RPMI7951 (cell line): ENCODE measurements around the gene NFATC2. TPM values are rescaled to one million over a fixed set of nuclear protein-coding genes. Genes with fewer than 3 reads are reported as not detected.
A peak's percentile ranks its signal among the peaks of the same experiment; 100 is the strongest.
"Not testable (repeated sequence)": the region's sequence is repeated elsewhere in the genome, so short reads cannot be mapped to it uniquely, and the experiment has no call there.

Experiments used
- DNase-seq: peaks from one replicate; pipeline ENCODE4 v3.0.0-alpha.2; 2012; ENCODE audit warnings: low read depth
- total RNA-seq: library from RNA; depleted of rRNA; stranded (reverse); fragments of >200 nt; shearing (Covaris generic); gene quantifications from 2 replicates; pipeline ENCODE4 v1.2.3, GENCODE V29; 2014

The NFATC2 gene
- total RNA-seq, 1 experiment from 2014 or later = 3.4 TPM

DNA sequence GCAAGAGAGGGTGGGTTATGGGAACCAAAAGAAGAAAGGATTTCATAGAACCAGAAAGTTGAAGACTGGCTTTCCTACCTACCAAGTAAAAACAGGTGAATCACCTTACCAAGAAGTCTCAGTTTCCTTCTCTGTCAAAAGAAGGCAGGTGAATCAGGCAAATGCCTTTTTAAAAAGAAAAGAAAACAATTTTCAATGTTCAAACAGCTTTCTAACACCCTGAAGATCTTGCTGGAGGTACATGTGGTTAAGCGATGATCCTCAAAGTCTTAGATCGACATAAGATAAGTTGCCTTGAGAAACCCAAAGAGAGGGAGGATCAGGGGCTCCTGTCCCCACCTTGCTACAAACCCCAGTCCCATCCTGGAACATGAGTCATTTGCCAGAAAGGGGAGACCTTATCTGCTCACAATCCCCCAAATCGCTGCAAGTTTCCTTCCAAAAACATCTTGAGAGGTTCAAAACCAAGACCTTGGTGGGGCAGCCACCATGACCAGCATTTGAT is 71.6 kb downstream of the NFATC2 start:
- no peak for DNase-seq

DNA sequence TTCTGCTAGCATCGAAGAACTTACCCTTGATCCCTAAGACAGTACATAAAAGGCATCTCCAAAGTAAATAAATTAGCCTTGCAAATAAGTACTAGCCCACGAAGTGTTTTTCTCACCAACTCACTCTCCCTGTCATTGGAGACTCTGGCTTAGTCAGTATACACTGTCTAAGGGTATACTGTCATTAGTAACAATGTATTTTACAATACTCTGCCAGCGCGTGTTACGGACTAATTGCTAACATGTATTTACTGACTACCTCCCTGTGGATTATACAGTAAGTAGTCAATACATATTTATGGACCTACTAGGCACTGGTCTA is 72.1 kb downstream of the NFATC2 start:
- no peak for DNase-seq

DNA sequence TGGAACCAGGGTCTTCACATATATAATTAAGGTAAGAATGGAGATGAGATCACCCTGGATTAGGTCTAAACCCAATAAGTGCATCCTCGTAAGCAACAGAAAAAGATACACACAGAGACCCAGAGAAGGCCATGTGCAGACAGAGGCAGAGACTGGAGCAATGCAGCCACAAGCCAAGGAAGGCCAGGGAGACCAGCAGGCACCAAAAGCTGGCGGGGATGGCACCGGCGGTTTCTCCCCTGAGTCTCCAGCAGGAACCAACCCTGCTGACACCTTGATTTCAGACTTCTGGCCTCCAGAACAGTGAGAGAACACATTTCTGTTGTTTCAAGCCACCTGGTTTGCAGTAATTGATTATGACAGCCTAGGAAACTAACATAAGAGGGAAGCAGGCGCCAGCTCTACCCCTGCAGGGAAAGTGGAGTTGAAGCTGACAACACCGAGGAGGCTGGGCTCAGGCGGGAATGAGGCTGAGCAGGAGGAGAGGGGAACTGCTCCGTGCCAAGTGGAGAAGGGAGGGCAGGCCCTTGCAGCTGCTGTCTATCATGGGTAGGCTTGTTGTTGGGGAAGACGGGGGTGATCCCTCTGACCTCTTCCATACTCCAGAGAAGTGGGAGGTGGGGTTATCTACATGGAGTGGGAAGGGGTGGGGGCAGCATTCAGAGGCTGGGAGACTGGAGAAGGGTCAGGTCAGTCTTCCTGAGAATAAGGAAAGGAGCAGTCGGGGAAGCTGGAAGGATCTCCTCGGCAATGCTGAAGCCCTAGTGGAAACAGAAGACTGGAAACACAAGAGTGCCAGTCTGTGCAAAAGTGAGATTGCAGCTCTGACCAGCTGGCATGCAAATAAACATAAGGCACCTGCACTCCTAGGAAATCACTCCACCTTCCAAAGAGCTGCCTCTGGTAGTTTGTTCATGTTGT is 72.7 kb downstream of the NFATC2 start:
- no peak for DNase-seq

DNA sequence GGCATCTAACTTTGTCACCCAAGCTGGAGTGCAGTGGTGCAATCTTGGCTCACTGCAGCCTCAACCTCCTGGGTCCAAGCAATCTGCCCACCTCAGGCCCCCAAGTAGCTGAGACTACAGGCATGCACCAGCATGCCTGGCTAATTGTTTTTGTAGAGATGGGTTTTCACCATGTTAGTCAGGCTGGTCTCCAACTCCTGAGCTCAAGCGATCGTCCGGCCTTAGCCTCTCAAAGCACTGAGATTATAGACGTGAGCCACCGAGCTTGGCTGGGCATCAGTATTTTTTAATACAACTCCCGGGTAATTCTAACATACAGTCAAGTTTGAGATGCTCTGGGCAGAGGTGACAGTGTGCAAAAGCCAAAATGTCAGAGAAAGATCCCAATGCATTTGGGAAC is 73.5 kb downstream of the NFATC2 start:
- DNase-seq = no peak

DNA sequence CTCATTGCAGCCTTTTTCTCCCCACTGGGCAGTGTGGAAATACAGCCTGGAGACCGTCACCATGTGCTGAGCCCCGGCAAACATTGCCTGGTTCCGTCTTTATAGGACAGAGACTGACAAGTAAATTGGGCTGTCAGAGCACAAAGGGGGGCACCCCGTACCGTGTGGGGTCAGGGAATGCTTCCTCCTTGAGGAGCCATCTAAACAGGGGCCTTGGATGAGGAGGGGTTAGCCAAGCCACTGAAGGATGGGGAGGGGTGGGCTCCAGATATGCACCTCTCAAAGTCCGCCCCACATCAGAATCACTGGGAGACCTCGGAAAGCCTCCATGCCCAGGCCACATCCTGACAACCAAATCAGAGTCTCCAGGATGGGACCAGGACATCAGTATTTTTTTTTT is 73.9 kb downstream of the NFATC2 start:
- no peak for DNase-seq

DNA sequence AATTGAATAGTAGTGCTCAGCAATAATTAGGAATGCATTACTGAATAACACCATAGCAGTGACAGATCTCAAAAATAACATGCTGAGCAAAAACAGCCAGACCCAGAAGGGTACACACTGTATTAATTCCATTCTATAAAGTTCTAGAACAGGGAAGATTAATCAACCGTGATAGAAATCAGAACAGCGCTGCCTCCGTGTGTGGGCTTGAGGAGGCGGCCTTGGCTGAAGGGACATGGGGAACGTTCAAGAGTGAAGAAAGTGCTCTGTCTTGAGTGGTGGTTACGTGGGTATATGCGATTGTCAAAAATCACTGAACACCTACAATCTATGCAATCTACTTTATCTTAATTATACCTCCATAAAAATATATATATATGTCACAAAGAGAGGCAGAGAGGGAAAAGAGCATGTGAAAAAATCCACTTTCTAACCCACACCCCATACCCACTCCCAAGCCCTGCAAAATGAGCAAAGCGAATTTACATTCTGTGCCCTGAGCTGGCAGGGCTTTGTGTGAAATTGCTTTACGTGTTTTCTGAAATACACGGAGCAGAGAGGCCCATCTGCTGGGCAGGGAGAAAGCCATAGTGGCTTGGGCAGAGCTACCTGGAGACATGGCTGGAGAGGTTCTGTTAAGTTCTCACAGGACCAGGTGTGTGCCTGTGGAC is 74.4 kb downstream of the NFATC2 start:
- DNase-seq = no peak

DNA sequence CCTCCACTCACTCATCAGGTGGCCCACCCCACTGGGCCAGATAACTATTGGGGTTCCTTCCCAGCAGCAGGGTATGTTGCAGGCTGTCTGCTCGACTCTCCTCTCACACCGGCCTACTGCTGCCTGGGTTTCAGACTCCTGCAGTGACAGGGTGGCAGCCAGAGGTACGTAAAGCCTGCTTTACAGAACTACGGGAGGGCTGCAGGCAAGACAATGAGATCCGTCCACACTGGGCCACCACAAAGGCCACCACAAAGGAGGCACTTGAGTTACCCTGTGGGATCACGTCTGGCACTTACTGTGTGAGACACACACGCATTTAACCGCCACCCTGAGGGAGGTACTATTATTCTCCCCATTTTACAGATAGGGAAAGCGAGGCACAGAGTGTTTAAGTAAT is 78.5 kb downstream of the NFATC2 start:
- DNase-seq = no peak

DNA sequence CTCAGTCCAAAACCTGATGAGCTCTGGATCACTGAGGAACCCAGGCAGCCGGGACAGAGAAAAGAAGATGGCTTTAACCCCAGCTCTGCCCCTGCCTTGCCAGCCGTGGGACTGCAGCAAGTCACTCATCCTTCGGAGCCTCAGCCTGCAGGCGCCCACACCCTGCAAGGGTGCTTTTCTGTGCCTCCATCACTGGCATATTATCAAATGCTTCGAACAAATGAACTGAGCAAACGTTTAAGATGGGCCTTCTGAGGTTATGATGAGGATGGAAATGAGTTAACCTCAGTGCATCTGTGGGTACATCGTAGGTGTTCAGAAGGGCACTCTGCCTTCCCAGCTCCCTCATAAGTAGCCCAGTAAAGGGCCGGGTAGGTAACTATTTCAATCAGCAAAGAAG is 79.0 kb downstream of the NFATC2 start:
- no peak for DNase-seq

DNA sequence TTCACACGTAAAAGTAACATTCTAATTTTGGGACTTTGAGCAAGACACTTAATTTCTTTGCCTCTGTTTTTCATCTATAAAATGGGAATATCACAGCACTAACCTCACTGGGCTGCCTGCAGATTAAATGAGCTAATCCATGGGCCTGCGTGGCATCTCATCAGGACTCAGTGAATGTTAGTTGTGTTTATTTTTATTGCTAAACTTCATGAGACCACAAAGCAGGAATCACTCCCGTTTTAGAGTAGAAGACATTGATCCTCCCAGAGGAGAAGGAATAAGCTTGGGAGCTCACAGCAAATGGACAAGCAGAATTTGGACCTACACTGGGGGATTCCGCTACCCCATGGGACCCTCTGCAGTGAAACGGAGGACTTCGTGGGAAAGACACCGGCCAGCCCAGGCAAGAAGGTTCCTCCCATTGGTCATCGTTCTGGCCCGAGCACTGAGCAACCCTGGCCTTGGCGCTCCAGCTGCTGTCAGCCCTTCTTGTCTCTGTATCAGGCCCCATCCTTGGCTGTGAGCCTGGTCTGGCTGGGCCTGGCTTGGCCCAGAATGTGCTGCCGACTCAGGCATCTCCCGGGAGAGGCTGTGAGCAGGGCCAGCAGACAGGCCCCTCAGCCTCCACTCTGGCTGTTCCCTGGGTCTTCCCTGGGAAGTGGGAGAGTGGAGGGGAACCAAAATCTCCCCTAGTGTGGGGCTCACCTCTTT is 79.8 kb downstream of the NFATC2 start:
- peak; percentile 52 for DNase-seq

DNA sequence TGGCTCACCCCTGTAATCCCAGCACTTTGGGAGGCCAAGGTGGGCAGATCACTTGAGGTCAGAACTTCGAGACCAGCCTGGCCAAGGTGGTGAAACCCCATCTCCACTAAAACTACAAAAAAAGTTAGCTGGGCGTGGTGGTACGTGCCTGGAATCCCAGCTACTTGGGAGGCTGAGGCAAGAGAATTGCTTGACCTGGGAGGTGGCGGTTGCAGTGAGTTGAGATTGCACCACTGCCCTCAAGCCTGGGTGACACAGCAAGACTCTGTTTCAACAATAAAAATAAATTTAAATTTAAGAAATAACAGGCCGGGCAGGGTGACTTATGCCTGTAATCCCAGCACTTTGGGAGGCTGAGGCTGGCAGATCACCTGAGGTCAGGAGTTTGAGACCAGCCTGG is 80.7 kb downstream of the NFATC2 start:
- DNase-seq = not testable (repeated sequence)

DNA sequence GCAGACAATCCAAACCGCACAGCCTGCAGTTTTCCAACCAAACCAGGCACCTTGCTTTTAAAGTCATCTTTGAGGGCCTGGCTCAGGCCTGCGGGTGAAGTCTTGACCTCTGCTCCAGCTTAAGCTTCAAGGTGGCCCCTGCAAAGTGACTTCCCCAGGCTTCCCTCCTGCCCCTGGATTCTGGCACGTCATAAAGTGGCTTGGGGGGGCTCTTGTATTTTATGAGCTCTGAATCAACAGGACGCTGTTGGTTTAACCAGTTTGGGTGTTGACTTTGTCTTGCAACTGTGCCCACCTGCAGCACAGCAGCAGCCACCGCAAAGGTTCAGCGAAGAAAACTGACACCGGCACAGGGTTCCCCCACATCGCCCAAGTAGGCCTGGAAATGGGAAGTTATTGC is 81.2 kb downstream of the NFATC2 start:
- DNase-seq = no peak

DNA sequence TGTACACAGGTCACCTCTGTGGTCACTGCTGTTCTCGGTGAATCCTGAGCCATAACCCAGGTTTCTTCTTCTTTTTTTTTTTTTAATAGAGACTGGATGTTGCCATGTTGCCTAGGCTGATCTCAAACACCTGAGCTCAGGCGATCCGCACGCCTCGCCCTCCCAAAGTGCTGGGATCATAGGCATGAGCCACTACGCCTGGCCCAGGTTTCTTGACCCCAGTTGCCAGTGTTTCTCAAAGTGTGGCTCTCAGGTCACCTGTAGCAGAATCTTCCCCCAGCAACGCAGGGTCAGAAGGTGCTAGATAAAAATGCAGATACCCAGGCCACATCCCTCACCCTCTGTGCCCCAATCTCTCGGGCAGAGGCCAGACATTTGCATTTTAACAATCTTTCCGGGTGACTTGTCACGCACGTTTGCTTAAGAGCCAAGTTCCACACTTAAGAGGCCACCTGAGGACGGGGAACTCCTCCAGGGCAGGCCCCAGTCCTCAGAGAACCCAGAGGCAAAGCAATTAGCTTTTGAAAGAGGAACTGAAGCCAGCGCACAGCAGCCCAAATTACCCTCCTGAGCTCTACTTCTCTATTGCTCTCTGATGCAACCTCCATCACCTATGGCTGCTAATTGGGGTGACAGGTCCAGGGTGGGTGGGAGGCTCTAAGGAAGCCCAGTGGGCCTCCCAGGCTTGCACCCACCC is 81.8 kb downstream of the NFATC2 start:
- DNase-seq = no peak

DNA sequence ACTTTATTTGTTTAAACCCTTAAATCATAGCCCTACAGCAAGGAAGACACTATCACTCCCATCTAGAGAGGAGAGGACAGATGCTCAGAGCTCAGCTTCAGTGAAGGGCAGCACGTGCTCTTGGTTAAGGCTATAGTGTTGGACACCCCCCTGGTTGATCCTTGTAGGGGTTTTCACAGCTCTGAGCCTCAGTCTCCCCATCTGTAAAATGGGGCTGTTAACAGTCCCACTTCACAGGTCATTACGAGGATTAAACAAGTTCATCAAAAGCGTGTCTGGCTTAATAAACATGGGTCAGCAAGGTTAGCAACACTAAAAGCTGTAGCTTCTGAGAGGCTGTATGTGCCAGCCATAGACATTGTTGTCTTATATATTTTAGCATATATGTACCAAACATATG is 82.4 kb downstream of the NFATC2 start:
- no peak for DNase-seq

DNA sequence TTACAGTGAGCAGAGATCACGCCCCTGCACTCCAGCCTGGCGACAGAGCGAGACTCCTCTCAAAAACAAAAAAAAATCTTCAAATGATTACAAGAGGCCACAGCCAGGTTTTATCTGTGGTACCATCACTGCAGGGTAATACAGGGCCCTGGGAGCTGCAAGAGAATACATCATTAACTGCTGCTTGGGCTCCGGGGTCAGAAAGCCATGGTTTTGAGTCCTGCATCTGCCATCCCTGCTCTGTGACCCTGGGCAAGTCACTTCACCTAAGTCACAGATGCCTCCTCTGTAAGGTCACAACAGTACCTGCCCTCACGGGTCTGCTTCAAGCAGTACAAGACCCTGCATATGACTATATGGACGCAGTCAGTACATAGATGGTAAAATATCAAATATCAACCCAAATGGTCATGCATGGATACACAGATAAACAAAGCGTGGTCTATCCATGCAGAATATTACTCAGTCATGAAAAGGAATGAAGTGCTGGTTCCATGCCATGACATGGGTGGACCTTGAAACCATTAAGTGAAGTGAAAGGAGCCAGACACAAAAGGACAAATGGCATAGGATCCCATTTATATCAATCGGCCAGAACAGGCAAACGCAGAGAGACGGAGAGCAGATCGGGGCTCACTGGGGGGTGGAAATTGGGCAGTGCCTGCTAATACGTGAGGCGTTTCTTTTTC is 83.6 kb downstream of the NFATC2 start:
- DNase-seq = no peak

DNA sequence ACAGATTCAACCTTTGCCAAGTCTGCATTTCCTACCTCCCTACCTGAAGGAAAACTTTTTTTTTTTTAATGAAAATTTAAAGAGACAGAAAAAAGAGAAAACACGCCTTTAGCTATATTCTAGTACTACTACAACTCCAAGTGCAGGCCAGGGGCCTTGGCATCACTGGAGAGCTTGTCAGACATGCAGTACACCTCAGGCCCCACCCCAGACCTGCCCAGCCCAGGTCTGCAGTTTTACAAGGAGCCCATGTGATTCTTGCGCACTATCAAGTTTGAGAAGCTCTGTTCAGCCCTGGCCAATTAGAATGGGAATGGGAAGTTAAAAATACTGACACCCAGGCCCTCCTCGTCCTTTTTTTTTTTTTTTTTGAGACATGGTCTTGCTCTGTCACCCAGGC is 85.0 kb downstream of the NFATC2 start:
- no peak for DNase-seq

DNA sequence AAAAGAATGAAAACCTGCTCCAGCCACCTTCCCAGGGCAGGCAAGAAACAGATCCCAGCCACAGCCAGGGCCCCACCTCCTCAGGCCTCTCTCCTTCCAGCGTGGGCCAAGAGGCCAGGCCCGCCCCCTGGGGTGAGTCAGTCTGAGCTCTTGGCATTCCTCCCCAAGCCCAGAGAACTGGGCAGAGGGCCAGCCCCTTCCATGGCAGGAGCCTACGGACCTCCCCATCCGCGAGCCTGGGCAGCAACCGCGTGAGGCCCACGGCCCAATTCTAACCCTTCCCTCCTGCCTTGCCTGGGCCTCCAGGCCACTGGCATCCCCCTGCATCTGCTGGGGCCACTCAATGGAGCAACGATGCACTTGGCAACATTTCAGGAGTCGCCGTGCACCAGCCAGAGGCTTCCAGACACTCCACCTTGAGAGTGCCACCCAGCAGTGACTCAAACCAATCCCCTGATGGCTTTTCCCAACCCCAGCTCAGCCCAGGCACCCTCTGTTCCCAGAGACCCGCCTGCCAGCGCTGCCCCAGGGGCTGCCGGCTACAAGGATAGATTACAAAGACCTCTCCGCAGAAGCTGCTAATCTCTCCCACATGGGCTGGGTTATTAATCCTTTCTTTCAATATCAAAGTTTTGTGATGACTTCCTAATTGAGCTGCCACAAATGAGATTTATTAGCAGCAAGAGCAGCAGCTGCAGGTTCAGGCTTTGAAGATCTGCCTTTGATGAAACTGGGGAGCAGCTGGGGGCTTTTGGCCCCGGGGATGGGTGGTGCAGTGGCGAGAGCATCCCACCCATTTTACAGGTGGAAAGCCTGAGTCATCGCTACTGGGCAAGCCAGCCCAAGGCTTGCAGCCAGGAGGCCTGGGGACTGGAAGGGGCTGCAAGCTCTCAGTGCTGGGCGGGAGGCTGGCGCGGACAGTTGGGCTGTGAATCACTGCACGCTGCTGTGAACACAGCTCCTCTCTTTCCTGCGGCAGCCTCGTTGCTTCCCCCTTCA is 85.7 kb downstream of the NFATC2 start:
- peak; percentile 99 for DNase-seq

DNA sequence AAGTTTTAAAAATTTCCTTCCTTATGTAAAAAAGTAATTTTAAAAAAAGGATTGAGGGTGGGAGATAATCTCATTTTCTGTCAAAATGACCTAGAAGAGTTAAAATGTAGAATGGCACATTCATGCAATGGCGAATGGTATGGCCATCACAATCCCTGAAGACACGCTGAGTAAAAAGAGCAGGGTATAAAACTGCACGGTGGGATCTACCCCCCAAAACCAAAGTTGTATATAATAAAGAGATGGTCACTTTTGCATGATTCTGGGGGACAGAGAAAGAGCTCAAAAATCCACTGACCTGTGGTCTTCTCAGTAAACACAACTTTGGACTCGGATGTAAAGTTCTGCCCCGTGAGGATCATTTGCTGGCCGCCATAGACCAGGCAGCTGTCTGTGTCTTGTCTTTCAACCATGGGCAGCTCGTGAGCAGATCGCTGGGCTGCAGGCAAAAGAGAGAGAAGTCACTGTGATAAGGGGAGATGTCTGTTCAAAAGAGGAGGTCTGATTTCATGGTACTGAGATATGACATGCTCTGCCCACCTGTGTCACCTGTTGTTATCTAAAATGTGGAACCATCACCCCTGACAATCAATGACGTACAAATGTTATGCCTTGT is 88.2 kb downstream of the NFATC2 start:
- DNase-seq = no peak

DNA sequence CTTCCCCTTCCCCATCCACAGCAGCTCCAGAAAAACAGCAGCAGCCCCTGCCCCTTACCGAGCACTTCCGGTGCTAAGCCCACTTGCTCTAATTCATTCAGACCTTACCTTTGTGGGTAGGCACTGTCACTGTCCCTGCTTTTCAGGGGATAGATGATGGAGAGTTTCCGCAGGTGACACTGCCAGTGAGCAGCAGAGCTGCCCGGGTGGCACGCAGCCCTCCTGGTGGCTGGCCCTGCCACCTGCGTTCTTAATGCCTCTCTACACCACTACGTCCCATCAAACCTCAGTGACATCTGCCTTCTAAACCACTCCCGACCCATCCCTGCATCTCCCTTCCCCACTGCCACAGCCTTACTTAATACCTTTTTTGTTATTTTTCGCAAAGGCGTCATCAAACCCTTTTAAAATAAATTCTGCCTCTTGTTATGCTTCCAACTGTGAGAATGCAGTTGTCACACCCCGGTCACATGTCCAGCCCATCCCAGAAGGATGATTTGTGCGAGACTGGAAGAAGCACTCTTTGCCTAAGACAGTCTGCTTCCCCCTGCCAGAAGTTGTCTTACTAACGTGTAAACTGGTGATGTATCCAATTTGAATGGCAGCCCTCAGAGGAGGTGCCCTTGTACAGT is 89.7 kb downstream of the NFATC2 start:
- no peak for DNase-seq

DNA sequence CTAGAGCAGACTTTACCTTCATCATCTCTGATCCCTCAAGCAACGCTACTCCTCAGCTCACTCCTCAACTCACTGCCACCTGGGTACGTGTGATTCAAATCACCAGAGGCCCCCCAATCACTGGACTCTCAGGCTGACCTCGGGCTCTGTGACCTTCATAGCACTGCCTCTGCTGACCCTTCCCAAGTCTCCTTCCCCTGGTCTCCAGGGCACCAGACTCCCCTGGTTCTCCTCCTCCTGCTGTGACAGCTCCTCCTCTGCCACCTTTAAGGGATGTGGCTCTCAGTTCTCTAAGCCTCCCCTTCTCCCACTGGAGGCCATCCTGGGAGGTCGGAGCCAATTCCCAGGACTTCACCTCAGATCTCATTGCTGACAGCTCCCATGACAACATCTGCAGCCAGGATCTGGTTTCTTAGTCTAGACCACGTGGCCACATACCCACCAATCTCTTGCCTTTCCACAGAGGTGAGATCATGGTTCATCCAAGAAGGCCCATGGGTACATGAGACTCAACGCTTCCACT is 90.4 kb downstream of the NFATC2 start:
- DNase-seq = no peak
